Measurements from ENCODE around the gene AP2A2.

Gene AP2A2

DNA sequence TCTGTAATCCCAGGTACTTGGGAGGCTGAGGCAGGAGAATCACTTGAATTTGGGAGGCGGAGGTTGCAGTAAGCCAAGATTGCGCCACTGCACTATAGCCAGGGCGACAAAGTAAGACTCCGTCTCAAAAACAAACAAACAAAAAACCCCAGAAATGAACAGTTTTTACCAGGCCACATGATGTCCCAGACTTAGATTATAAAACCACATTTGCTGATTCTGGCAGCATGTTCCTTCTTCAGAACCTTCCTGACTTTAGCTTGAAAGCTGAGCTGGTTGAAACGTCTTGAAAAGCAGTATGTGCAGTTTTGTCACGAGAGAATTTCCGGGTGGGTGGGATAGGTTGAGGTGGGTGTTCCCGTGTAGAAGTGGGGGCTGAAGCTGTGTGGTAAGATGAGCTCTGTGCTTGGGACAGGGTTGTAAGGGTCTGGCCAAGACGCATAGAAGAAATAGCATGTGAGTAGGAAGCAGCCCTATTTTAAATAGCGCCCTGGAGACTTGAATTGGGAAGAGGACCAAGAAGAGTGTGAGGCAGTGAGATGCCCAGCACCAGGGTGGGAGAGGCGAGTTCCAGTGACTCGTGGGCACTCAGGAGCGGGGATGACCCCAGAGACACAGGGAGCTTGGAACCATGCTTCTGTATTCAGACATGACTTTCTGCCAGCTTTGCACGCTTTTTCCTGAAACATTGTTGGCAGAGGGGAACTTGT lies 7.6 kb downstream of the AP2A2 start:
- TF ChIP-seq, protein P1, sequence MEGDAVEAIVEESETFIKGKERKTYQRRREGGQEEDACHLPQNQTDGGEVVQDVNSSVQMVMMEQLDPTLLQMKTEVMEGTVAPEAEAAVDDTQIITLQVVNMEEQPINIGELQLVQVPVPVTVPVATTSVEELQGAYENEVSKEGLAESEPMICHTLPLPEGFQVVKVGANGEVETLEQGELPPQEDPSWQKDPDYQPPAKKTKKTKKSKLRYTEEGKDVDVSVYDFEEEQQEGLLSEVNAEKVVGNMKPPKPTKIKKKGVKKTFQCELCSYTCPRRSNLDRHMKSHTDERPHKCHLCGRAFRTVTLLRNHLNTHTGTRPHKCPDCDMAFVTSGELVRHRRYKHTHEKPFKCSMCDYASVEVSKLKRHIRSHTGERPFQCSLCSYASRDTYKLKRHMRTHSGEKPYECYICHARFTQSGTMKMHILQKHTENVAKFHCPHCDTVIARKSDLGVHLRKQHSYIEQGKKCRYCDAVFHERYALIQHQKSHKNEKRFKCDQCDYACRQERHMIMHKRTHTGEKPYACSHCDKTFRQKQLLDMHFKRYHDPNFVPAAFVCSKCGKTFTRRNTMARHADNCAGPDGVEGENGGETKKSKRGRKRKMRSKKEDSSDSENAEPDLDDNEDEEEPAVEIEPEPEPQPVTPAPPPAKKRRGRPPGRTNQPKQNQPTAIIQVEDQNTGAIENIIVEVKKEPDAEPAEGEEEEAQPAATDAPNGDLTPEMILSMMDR (IDR thresholded peaks at IDR 0.05; ENCODE audit: extremely low read depth, missing control alignments): no peak
- DNase-seq (ENCODE audit: low spot score): no peak

DNA sequence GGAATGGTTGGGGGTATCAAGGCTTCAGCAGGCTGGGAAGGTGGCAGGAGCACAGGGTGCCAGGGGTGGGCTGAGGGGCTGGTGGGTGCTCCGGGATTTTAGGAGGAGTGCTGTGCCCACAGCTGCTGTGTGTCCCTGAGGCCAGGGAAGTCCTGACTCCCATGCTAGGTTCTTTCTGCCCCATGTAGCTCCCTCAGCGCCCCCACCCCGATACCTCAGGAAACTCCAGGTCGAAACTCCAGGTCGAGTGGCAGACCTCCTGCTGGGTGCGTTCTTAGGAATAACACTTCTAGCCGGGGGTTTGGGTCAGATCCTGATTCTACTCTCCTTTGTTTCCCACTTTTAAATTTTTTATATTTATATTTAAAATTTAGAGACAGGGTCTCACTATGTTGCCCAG lies 8.3 kb downstream of the AP2A2 start:
- TF ChIP-seq, protein P1 (IDR thresholded peaks at IDR 0.05; ENCODE audit: extremely low read depth, missing control alignments): no peak
- DNase-seq (ENCODE audit: low spot score): no peak

DNA sequence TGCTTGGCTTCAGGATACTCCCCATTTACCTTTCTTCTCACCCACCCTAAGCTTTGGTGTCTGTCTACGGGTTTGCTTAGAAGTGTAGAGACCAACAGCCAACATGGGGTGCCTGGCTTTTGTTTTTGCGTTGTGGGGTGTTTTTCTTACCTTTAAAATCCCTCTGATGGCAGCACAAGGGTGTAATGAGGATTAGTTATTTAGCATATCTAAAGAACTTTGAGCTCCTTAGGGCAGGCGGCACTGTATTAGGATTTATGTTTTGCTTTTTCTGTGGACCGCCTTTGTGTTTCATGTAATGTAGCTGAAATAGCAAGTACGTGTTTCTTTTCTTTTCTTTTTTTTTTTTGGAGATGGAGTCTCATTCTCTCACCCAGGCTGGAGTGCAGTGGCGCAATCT lies 8.9 kb downstream of the AP2A2 start:
- DNase-seq (ENCODE audit: low spot score): no peak
- TF ChIP-seq, protein P1 (IDR thresholded peaks at IDR 0.05; ENCODE audit: extremely low read depth, missing control alignments): no peak

DNA sequence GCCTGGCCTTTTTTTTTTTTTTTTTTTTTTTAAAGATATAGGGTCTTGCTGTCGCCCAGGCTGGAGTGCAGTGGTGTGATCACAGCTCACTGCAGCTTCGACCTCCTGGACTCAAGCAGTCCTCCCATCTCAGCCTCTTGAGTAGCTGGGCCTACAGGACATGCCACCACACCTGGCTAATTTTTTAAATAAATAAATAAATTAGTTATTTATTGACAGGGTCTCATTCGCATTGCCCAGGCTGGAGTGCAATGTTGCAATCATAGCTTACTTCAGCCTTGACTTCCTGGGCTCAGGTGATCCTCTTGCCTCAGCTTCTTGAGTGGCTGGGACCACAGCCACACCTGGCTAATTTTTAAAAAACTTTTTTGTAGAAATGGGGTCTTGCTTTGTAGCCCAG lies 10.5 kb downstream of the AP2A2 start:
- no peak for DNase-seq (ENCODE audit: low spot score)
- TF ChIP-seq, protein P1 (IDR thresholded peaks at IDR 0.05; ENCODE audit: extremely low read depth, missing control alignments): no peak

DNA sequence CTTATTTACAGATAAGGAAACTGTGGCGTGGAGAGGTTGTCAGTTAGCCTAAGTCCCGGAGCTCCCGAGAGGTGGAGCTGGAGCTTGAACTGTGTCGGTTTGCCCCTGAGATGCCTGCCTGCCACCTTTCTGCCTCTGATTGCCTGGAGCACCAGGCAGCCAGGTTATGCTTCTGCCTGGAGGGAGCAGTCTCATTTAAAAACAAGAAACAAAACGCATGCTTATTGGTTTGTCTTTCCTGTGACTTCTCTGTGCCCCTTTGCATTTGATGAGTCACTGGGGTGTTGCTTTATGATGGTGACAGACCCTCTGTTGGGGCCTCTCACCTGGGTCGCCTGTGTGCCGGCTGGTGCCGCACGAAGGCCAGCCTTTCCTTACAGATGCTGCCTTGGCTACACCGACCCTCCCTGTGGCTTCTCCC lies 12.2 kb downstream of the AP2A2 start:
- DNase-seq (ENCODE audit: low spot score): no peak
- TF ChIP-seq, protein P1 (IDR thresholded peaks at IDR 0.05; ENCODE audit: extremely low read depth, missing control alignments): no peak

DNA sequence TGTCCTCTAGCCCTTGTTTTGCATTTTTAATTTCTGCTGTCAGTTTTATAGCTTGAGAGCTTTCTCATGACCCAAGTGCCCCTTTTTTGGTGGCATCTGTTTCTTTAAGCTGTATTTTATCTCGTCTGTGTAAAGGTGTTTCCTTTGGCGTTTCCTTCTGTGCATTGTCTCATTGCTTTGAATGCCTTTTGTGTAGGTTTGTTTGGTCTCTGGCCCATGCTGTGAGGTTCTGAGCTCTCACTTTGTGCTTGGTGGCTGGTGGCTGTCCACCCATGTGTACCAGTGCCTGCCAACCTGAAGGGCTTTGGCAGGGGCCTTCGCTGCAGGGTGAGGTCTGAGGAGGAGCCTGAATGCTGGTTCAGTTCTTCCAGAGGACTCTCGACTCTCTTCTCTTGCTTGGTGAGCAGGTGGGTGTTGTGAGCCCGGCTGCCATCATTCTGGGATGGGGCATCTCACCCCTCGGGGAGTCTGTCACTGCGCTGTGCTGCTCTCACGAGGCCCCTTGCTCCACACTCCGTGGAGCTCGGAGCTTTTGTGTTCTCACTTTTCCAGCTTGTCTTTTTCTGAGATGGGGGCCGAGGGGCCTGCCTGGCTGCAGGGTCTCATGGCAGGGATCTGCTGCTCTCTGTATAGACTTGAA lies 14.9 kb downstream of the AP2A2 start:
- no peak for DNase-seq (ENCODE audit: low spot score)
- TF ChIP-seq, protein P1 (IDR thresholded peaks at IDR 0.05; ENCODE audit: extremely low read depth, missing control alignments): no peak

DNA sequence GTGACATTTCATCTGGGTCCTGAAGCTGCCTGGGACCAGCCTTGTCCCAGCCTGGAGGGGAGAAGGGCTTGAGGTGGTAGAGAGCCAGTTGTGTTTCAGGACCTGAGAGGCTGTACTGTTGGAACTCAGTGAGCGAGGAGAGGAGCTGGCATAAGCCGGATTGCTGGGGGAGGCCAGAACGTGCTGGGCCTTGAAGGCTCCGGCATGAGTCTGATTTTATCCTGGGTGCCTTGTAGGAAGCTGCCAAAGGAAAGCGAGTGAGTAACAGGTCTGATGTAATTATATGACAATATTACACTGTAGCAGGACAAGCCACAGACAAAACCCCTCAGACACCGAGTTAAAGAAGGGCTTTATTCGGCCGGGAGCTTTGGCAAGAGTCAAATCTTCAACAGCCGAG lies 17.2 kb downstream of the AP2A2 start:
- TF ChIP-seq, protein P1 (IDR thresholded peaks at IDR 0.05; ENCODE audit: extremely low read depth, missing control alignments): no peak
- no peak for DNase-seq (ENCODE audit: low spot score)
